Activated naive CD8-positive, alpha-beta T cell treated with anti-CD3 and anti-CD28 coated beads, Interleukin-2, amount 50 U/mL, for 24 hours (primary cell): ENCODE results near the gene ESRRG.

Experiments used
- ATAC-seq: fragments of 150-1000 bp; cut with Tn5 transposase; one replicate; pipeline ENCODE4 v1.10.0; 2021
- DNase-seq: peaks from one replicate; pipeline ENCODE4 v3.0.0; 2021
- H3K27ac Mint-ChIP-seq: one replicate; pipeline ENCODE4 v1.8.0; 2021; ENCODE audit warnings: mild to moderate bottlenecking, mixed read lengths
- H3K27me3 Mint-ChIP-seq: one replicate; pipeline ENCODE4 v1.8.0; 2021; ENCODE audit warnings: mixed read lengths
- H3K36me3 Mint-ChIP-seq: one replicate; pipeline ENCODE4 v1.8.0; 2021; ENCODE audit warnings: low read depth, mixed read lengths
- H3K4me1 Mint-ChIP-seq: one replicate; pipeline ENCODE4 v1.8.0; 2021; ENCODE audit warnings: mixed read lengths
- H3K4me3 Mint-ChIP-seq: one replicate; pipeline ENCODE4 v1.8.0; 2021; ENCODE audit warnings: mild to moderate bottlenecking, moderate library complexity, mixed read lengths
- H3K9me3 Mint-ChIP-seq: one replicate; pipeline ENCODE4 v1.8.0; 2021; ENCODE audit warnings: mixed read lengths

The ESRRG gene

GRCh38 chr1:216500273-216500967 is 222.8 kb downstream of the ESRRG start:
- Mint-ChIP-seq H3K27ac (no peak overlapping the region), H3K36me3 (no peaks in the 10 kb centered on the region), H3K4me1 (no peaks in the 10 kb centered on the region), H3K9me3 (peaks cover 7% of the 10 kb centered on the region), H3K4me3 (no peak overlapping the region), H3K27me3 (no peaks in the 10 kb centered on the region)
- DNase-seq (no peak), ATAC-seq (no peak)

DNA sequence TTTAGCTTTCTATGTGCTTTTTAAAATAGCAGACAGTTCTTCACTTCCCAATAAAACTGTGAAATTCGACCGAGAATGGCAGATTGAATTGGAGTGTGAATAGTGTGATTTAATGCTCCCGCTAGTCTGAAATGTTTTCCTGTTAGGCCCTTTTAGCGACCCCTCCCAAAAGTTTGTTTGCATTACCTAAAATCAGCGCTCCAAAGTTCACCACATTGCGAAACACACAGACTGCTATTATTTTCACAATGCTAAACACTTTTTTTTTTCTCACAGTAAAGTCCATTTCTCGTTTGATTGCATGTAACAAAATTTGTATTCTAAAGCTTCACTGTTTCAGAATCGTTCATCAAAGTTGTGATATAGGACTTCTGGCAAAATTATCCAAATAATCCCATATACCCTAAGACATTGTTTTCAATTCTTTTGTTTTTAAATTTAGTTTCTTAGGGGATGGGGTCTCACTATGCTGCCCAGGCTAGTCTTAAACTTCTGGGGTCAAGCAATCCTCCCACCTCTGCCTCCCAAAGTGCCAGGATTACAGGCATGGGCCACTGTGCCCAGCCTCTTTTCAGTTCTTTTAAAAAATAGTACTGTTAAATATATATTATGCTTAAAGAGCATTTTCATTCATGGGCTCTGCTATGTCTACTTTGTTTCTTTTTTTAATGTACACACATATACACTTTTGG is 223.5 kb downstream of the ESRRG start:
- Mint-ChIP-seq H3K4me3 (no peak overlapping the region), H3K9me3 (peaks cover 7% of the 10 kb centered on the region), H3K27me3 (no peaks in the 10 kb centered on the region), H3K36me3 (no peaks in the 10 kb centered on the region), H3K27ac (no peak overlapping the region), H3K4me1 (no peaks in the 10 kb centered on the region)
- ATAC-seq (no peak), DNase-seq (no peak)

GRCh38 chr1:216498277-216498676 is 225.0 kb downstream of the ESRRG start:
- DNase-seq (no peak), ATAC-seq (no peak)
- H3K4me3 Mint-ChIP-seq: no peak overlapping the region
- H3K27ac Mint-ChIP-seq: no peak overlapping the region
- H3K4me1 Mint-ChIP-seq: no peaks in the 10 kb centered on the region
- H3K27me3 Mint-ChIP-seq: no peaks in the 10 kb centered on the region
- peaks cover 10% of the 10 kb centered on the region for H3K9me3 Mint-ChIP-seq
- no peaks in the 10 kb centered on the region for H3K36me3 Mint-ChIP-seq

DNA sequence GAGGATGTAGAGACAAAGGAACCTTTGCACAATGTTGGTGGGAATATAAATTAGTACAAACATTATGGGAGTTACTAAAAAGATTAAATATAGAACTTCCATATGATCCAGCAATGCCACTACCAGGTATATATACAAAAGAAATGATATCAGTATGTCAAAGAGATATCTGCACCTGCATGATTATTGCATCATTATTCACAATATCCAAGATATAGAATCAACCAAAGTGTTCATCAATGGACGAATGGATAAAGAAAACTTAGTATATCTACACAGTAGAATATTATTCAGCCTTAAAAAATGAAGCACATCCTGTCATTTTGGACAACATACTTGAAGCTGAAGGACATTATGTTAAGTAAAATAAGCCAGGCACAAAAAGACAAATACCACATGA is 238.2 kb downstream of the ESRRG start:
- ATAC-seq (no peak), DNase-seq (no peak)
- H3K4me1 Mint-ChIP-seq: no peaks in the 10 kb centered on the region
- H3K27me3 Mint-ChIP-seq: no peaks in the 10 kb centered on the region
- peaks cover 14% of the 10 kb centered on the region for H3K9me3 Mint-ChIP-seq
- no peaks in the 10 kb centered on the region for H3K36me3 Mint-ChIP-seq
- no peak overlapping the region for H3K4me3 Mint-ChIP-seq
- no peak overlapping the region for H3K27ac Mint-ChIP-seq

- DNase-seq (no peak), ATAC-seq (no peak)
- Mint-ChIP-seq H3K27ac (no peak overlapping the region), H3K9me3 (peaks cover 17% of the 10 kb centered on the region), H3K4me1 (no peaks in the 10 kb centered on the region), H3K27me3 (no peaks in the 10 kb centered on the region), H3K4me3 (no peak overlapping the region), H3K36me3 (no peaks in the 10 kb centered on the region)
Observed at GRCh38 chr1:216483672-216484401, 239.4 kb downstream of the ESRRG start.

GRCh38 chr1:216482620-216483019 is 240.6 kb downstream of the ESRRG start:
- Mint-ChIP-seq H3K27me3 (no peaks in the 10 kb centered on the region), H3K4me3 (no peak overlapping the region), H3K36me3 (no peaks in the 10 kb centered on the region), H3K9me3 (peaks cover 22% of the 10 kb centered on the region), H3K27ac (no peak overlapping the region), H3K4me1 (no peaks in the 10 kb centered on the region)
- DNase-seq (no peak), ATAC-seq (no peak)

GRCh38 chr1:216478238-216478637 is 245.0 kb downstream of the ESRRG start:
- Mint-ChIP-seq H3K27ac (no peak overlapping the region), H3K4me1 (no peaks in the 10 kb centered on the region), H3K4me3 (no peak overlapping the region), H3K36me3 (no peaks in the 10 kb centered on the region), H3K27me3 (no peaks in the 10 kb centered on the region), H3K9me3 (peaks cover 19% of the 10 kb centered on the region)
- DNase-seq (no peak), ATAC-seq (no peak)

- H3K4me3 Mint-ChIP-seq: no peak overlapping the region
- DNase-seq (no peak), ATAC-seq (no peak)
- H3K27me3 Mint-ChIP-seq: no peaks in the 10 kb centered on the region
- no peaks in the 10 kb centered on the region for H3K4me1 Mint-ChIP-seq
- no peaks in the 10 kb centered on the region for H3K36me3 Mint-ChIP-seq
- H3K9me3 Mint-ChIP-seq: peaks cover 18% of the 10 kb centered on the region
- H3K27ac Mint-ChIP-seq: no peak overlapping the region
Observed at GRCh38 chr1:216476341-216476740, 246.9 kb downstream of the ESRRG start.

DNA sequence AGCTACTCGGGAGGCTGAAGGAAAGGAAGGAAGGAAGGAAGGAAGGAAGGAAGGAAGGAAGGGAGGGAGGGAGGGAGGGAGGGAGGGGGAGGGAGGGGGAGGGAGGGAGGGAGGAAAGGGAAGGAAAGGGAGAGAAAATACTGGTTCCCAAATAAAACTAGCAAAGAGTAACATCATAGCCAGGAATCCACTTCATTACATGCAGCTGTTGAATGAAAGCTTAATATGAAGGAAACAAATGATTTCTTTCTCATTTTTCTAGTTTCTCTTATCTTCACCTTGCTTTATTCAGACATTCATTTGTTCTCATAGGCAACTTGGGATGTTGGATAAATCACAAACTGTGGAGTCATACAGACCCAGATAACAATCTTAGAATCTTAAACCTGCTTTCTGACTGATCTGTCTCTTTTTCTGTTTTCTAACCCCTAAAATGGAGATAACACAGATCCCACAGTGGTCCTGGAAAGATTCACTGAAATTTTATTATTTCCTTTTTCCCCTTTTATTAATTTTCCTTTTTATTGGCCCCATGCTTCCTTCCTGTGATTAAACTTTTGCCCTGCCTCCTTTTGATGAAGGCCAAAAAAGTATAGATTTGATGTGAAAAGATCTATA is 247.5 kb downstream of the ESRRG start:
- Mint-ChIP-seq H3K36me3 (no peaks in the 10 kb centered on the region), H3K4me1 (no peaks in the 10 kb centered on the region), H3K27ac (no peak overlapping the region), H3K4me3 (no peak overlapping the region), H3K27me3 (no peaks in the 10 kb centered on the region), H3K9me3 (peaks cover 15% of the 10 kb centered on the region)
- ATAC-seq: no peak
- no peak for DNase-seq

DNA sequence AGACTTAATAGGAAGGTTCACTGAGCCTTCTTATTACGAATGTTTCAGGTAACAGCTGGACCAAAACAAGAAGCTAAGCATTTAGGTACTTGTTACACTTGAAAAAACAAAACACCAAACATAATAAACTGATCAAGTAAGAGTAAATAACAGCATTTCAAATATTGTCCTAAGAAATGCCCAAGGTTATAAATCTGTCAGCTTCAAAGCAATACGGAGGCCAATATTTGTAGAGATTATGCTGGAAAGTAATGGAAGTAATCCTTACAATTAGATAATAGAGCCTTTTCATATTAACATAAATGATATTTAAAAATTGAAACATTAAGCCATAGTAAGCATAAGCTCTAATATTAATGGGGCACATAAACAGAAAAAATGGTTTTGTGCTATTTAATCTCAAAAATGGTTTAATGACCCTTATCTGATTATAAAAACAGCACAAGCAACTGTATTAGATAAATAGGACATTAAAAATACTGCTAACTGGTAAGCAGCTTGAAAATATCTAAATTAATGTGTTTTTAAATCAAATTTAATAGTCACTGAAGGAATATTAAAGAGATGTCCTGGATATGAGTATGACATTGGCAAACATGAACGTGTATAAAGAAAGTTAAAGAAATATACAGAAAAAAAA is 256.9 kb downstream of the ESRRG start:
- no peak overlapping the region for H3K4me3 Mint-ChIP-seq
- no peaks in the 10 kb centered on the region for H3K27me3 Mint-ChIP-seq
- ATAC-seq: no peak
- H3K27ac Mint-ChIP-seq: no peak overlapping the region
- no peaks in the 10 kb centered on the region for H3K36me3 Mint-ChIP-seq
- H3K4me1 Mint-ChIP-seq: no peaks in the 10 kb centered on the region
- H3K9me3 Mint-ChIP-seq: no peaks in the 10 kb centered on the region
- DNase-seq: no peak

GRCh38 chr1:216464489-216464888 is 258.7 kb downstream of the ESRRG start:
- Mint-ChIP-seq H3K27me3 (no peaks in the 10 kb centered on the region), H3K9me3 (no peaks in the 10 kb centered on the region), H3K4me3 (no peak overlapping the region), H3K36me3 (no peaks in the 10 kb centered on the region), H3K4me1 (no peaks in the 10 kb centered on the region), H3K27ac (no peak overlapping the region)
- no peak for DNase-seq
- ATAC-seq: no peak

- Mint-ChIP-seq H3K27me3 (no peaks in the 10 kb centered on the region), H3K27ac (no peak overlapping the region), H3K36me3 (no peaks in the 10 kb centered on the region), H3K4me3 (no peak overlapping the region), H3K9me3 (no peaks in the 10 kb centered on the region), H3K4me1 (no peaks in the 10 kb centered on the region)
- ATAC-seq: no peak
- no peak for DNase-seq
Observed at GRCh38 chr1:216462066-216462775, 261.0 kb downstream of the ESRRG start.

- Mint-ChIP-seq H3K27ac (no peak overlapping the region), H3K9me3 (no peaks in the 10 kb centered on the region), H3K4me1 (no peaks in the 10 kb centered on the region), H3K4me3 (no peak overlapping the region), H3K36me3 (no peaks in the 10 kb centered on the region), H3K27me3 (no peaks in the 10 kb centered on the region)
- DNase-seq (no peak), ATAC-seq (no peak)
Observed at GRCh38 chr1:216461466-216461865, 261.8 kb downstream of the ESRRG start.

GRCh38 chr1:216459651-216460207 is 263.5 kb downstream of the ESRRG start:
- Mint-ChIP-seq H3K9me3 (no peaks in the 10 kb centered on the region), H3K36me3 (no peaks in the 10 kb centered on the region), H3K4me1 (no peaks in the 10 kb centered on the region), H3K27ac (no peak overlapping the region), H3K27me3 (no peaks in the 10 kb centered on the region), H3K4me3 (no peak overlapping the region)
- DNase-seq (no peak), ATAC-seq (no peak)
